NB4 (cell line): ENCODE results near the gene CAST.

Experiments
- MYC ChIP-seq: IDR thresholded peaks from 2 replicates; pipeline ENCODE4 v1.6.1; 2011; ENCODE audit warnings: low read depth, low read length
- POLR2A ChIP-seq: IDR thresholded peaks from 2 replicates; pipeline ENCODE4 v1.6.1; 2011; ENCODE audit warnings: mild to moderate bottlenecking; ENCODE audit not compliant: insufficient read length; ENCODE audit errors: extremely low read depth
- TF ChIP-seq, protein P1 (sequence below): IDR thresholded peaks from one replicate; pipeline ENCODE4 v1.5.1; 2012; ENCODE audit warnings: low read depth, low read length
- TF ChIP-seq, protein P2 (sequence below): IDR thresholded peaks from 2 replicates; pipeline ENCODE4 v1.6.1; 2011; ENCODE audit warnings: low read depth, low read length

DNA sequence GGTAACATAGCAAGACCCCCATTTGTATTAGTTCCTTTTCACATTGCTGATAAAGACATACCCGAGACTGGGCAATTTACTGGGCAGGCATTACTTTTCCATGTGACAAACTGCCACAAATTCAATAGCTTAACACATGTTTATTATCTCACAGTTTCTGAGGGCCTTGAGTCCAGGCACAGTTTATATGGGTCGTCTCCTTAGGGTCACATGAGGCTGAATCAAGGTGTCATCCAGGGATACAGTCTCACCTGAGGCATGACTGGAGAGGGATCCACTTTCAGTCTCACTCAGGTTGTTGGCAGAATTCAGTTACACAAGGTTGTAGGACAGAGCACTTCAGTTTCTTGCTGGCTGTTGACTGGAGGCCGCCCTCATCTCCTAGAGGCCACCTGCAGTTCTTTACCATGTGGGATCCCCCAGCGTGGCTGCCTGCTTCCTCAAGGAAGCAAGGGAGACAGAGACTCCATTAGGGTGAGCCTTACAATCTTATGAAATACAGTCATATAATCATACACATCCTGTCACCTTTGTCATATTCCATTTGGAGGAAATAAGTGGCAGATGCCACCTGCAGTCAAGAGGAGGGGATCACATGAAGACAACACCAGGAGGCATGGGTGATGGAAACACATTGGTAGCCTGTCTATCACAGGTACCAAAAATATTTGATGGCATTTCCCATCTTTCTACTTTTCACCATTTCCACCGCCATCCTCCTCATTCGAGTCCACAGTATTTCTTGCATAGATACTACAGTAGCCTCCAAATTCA lies 160.7 kb downstream of the CAST start:
- TF ChIP-seq, protein P1, sequence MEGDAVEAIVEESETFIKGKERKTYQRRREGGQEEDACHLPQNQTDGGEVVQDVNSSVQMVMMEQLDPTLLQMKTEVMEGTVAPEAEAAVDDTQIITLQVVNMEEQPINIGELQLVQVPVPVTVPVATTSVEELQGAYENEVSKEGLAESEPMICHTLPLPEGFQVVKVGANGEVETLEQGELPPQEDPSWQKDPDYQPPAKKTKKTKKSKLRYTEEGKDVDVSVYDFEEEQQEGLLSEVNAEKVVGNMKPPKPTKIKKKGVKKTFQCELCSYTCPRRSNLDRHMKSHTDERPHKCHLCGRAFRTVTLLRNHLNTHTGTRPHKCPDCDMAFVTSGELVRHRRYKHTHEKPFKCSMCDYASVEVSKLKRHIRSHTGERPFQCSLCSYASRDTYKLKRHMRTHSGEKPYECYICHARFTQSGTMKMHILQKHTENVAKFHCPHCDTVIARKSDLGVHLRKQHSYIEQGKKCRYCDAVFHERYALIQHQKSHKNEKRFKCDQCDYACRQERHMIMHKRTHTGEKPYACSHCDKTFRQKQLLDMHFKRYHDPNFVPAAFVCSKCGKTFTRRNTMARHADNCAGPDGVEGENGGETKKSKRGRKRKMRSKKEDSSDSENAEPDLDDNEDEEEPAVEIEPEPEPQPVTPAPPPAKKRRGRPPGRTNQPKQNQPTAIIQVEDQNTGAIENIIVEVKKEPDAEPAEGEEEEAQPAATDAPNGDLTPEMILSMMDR = no peak
- TF ChIP-seq POLR2A (no peak), MYC (no peak)
- TF ChIP-seq, protein P2, sequence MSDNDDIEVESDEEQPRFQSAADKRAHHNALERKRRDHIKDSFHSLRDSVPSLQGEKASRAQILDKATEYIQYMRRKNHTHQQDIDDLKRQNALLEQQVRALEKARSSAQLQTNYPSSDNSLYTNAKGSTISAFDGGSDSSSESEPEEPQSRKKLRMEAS = no peak
